SU-DHL-6 (cell line): ENCODE results near the gene AVPR2.

ENCODE experiments used
- H2AFZ ChIP-seq: fragments of 200-600 bp; sonication (generic); 2 replicates; pipeline ENCODE4 v1.6.1; 2014; ENCODE audit warnings: low read depth, mild to moderate bottlenecking, moderate library complexity, mixed read lengths, antibody characterized with exemption, low read length; ENCODE audit not compliant: severe bottlenecking
- H3F3A ChIP-seq: fragments of 200-600 bp; shearing (Covaris generic); 2 replicates; pipeline ENCODE4 v1.6.0; 2016; ENCODE audit warnings: antibody characterized with exemption, mild to moderate bottlenecking; ENCODE audit not compliant: insufficient read depth
- H3K27ac ChIP-seq: fragments of 200-600 bp; sonication (generic); 2 replicates; pipeline ENCODE4 v1.5.1; 2016; ENCODE audit warnings: low read depth, mild to moderate bottlenecking, low read length, moderate library complexity, mixed read lengths
- H3K27me3 ChIP-seq: fragments of 200-600 bp; sonication (generic), shearing (Covaris generic); 2 replicates; pipeline ENCODE4 v1.6.0; 2014; ENCODE audit warnings: mild to moderate bottlenecking, low read length
- H3K36me3 ChIP-seq: fragments of 200-600 bp; sonication (generic); 2 replicates; pipeline ENCODE4 v1.6.1; 2014; ENCODE audit warnings: mild to moderate bottlenecking, low read length, mixed read lengths
- H3K4me2 ChIP-seq: fragments of 300-600, 200-600 bp; shearing (Covaris generic), sonication (generic); 2 replicates; pipeline ENCODE4 v1.6.0; 2014; ENCODE audit warnings: low read length, low read depth, mild to moderate bottlenecking; ENCODE audit not compliant: poor library complexity, severe bottlenecking
- H3K4me3 ChIP-seq: fragments of 200-600 bp; sonication (generic); 2 replicates; pipeline ENCODE4 v1.5.1; 2014; ENCODE audit warnings: antibody characterized with exemption, low read length, mild to moderate bottlenecking, mixed read lengths; ENCODE audit not compliant: insufficient read depth, poor library complexity, severe bottlenecking
- H3K79me2 ChIP-seq: fragments of 200-600 bp; sonication (generic); 2 replicates; pipeline ENCODE4 v1.6.1; 2014; ENCODE audit warnings: mild to moderate bottlenecking, low read length, moderate library complexity; ENCODE audit not compliant: insufficient read depth
- H3K9ac ChIP-seq: fragments of 200-600 bp; sonication (generic); 2 replicates; pipeline ENCODE4 v1.7.0; 2014; ENCODE audit warnings: mild to moderate bottlenecking, low read length
- H3K9me2 ChIP-seq: fragments of 200-600 bp; sonication (generic); replicated peaks from 2 replicates; pipeline ENCODE4 v1.6.1; 2014; ENCODE audit warnings: low read length; ENCODE audit not compliant: insufficient read depth
- H3K9me3 ChIP-seq: fragments of 200-600 bp; sonication (generic); 2 replicates; pipeline ENCODE4 v1.6.1; 2014; ENCODE audit warnings: low read length, mixed read lengths; ENCODE audit not compliant: insufficient read depth
- H4K20me1 ChIP-seq: fragments of 200-600 bp; sonication (generic); 2 replicates; pipeline ENCODE4 v1.6.1; 2014; ENCODE audit warnings: low read depth, mild to moderate bottlenecking, antibody characterized with exemption, low read length, moderate library complexity, mixed read lengths
- EZH2phosphoT487 ChIP-seq: fragments of 200-600 bp; sonication (generic), shearing (Covaris generic); conservative IDR thresholded peaks from 2 replicates; pipeline ENCODE4 v1.6.1; 2018; ENCODE audit warnings: mild to moderate bottlenecking, antibody characterized with exemption, low read length, moderate library complexity, mixed read lengths
- TF ChIP-seq, protein P1 (sequence below): fragments of 200-600 bp; sonication (generic); IDR thresholded peaks from one replicate; pipeline ENCODE4 v1.5.1; 2017; ENCODE audit warnings: antibody characterized with exemption, mild to moderate bottlenecking, low read length, moderate library complexity; ENCODE audit not compliant: insufficient read depth, poor library complexity, severe bottlenecking

AVPR2 gene

DNA sequence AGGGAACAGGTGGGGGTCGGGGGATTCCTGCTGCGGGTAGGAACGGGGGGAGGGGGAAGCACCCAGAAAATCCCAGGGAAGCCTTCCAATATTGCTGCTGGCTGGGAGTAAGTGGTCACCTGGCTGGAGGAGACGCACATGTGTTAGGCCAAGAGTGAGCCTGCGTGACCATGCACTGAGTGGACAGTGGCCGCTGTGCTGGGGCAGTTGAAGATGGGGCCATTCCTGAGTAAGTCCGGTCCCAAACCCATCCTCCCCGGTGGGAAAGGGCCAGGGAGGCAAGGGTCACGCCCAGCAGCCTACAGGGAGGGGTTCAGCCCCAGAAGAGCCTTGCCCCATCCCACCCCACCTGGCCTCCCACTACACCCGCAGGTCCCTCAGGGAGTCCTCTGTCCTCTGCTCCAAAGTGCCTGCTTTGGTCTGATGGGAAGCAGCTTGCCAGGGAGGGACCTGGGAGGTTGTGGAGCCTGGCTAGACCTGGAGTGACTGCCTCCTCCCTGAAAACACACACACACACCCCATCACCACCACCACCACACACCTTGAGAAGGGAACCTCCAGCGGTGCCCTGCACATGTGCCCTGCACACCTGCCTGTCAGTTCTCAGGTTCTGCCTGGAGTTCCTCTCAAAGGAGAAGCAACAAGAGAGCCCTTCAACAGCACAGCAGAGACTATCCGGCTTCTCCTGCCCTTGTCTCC, 24.6 kb upstream of the AVPR2 start:
- H3K9me3 ChIP-seq = no peaks in the 10 kb centered on the region
- no peak overlapping the region for H3K4me2 ChIP-seq
- H3K9ac ChIP-seq = no peak overlapping the region

DNA sequence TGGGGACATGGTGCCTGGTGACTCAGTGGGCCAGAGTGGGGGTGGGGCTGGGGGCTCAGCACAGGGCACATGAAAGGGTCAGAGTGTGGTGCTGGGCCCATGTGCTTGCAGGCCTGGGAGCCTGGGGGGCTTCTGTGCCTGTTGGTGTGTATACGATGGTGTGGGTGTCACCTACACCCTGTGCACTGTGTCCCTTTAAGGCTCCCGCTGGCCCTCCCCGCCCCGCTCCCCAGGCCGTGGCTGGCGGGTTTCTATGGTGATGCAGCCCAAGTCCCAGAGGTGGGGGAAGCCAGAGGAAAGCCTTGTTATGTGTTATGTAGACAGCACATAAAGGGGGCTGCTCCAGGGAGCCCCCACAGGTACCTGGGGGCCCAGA, 24.0 kb upstream of the AVPR2 start:
- no peaks in the 10 kb centered on the region for H3K9me2 ChIP-seq
- no peaks in the 10 kb centered on the region for H3K79me2 ChIP-seq
- no peaks in the 10 kb centered on the region for H3K27me3 ChIP-seq
- no peaks in the 10 kb centered on the region for H3F3A ChIP-seq
- H3K9ac ChIP-seq = no peak overlapping the region
- no peak overlapping the region for H3K4me2 ChIP-seq
- TF ChIP-seq, protein P1, sequence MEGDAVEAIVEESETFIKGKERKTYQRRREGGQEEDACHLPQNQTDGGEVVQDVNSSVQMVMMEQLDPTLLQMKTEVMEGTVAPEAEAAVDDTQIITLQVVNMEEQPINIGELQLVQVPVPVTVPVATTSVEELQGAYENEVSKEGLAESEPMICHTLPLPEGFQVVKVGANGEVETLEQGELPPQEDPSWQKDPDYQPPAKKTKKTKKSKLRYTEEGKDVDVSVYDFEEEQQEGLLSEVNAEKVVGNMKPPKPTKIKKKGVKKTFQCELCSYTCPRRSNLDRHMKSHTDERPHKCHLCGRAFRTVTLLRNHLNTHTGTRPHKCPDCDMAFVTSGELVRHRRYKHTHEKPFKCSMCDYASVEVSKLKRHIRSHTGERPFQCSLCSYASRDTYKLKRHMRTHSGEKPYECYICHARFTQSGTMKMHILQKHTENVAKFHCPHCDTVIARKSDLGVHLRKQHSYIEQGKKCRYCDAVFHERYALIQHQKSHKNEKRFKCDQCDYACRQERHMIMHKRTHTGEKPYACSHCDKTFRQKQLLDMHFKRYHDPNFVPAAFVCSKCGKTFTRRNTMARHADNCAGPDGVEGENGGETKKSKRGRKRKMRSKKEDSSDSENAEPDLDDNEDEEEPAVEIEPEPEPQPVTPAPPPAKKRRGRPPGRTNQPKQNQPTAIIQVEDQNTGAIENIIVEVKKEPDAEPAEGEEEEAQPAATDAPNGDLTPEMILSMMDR = no peak
- no peak for TF ChIP-seq EZH2phosphoT487
- no peaks in the 10 kb centered on the region for H3K36me3 ChIP-seq
- H2AFZ ChIP-seq = no peak overlapping the region
- H3K27ac ChIP-seq = no peak overlapping the region
- no peaks in the 10 kb centered on the region for H3K9me3 ChIP-seq
- no peak overlapping the region for H3K4me3 ChIP-seq
- no peaks in the 10 kb centered on the region for H4K20me1 ChIP-seq

More for the DNA sequence above, 24.6 kb upstream of the AVPR2 start:
- Histone ChIP-seq H2AFZ (no peak overlapping the region), H4K20me1 (no peaks in the 10 kb centered on the region), H3K27ac (no peak overlapping the region), H3K27me3 (no peaks in the 10 kb centered on the region), H3K36me3 (no peaks in the 10 kb centered on the region), H3F3A (no peaks in the 10 kb centered on the region), H3K4me3 (no peak overlapping the region), H3K9me2 (no peaks in the 10 kb centered on the region), H3K79me2 (no peaks in the 10 kb centered on the region)
- TF ChIP-seq EZH2phosphoT487 = no peak
- TF ChIP-seq, protein P1 = no peak

DNA sequence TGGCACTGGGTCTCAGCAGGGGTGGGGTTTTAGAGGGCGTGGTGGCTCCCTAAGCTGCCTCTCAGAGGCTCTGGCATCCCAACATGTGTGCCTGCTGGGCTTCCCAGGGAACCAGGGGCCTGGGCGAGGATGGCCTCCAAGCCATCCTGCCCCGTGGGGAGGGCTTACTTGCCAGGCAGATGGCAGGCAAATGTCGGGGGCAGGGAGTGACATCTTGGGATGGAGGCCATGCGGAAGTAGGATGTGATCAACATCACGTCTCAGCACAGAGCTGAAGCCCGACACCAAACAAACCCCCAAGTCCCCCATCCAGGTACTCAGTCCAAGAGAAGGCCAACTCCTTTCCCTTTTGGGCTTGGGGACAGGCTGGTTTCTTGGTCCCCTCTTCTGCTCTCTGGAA, 23.2 kb upstream of the AVPR2 start:
- no peaks in the 10 kb centered on the region for H3F3A ChIP-seq
- TF ChIP-seq, protein P1 = no peak
- TF ChIP-seq EZH2phosphoT487 = no peak
- H3K9ac ChIP-seq = no peak overlapping the region
- no peak overlapping the region for H3K27ac ChIP-seq
- no peaks in the 10 kb centered on the region for H4K20me1 ChIP-seq
- no peak overlapping the region for H3K4me3 ChIP-seq
- no peaks in the 10 kb centered on the region for H3K9me2 ChIP-seq
- H3K36me3 ChIP-seq = no peaks in the 10 kb centered on the region
- no peak overlapping the region for H3K4me2 ChIP-seq
- H3K79me2 ChIP-seq = no peaks in the 10 kb centered on the region
- H3K9me3 ChIP-seq = no peaks in the 10 kb centered on the region
- H3K27me3 ChIP-seq = no peaks in the 10 kb centered on the region
- no peak overlapping the region for H2AFZ ChIP-seq
